Type B pancreatic cell (in vitro differentiated cells): ENCODE measurements around the gene BRD3OS. TPM values are rescaled to one million over a fixed set of nuclear protein-coding genes. Genes with fewer than 3 reads are reported as not detected.

Source experiments
- DNase-seq: peaks from one replicate; pipeline ENCODE4 v3.0.0; 2021; ENCODE audit warnings: mixed read lengths; ENCODE audit not compliant: unreplicated experiment; ENCODE audit errors: extremely low spot score
- H3K27ac Mint-ChIP-seq: 2 replicates; pipeline ENCODE4 v1.8.0; 2021; ENCODE audit warnings: mild to moderate bottlenecking, mixed read lengths
- H3K27me3 Mint-ChIP-seq: 2 replicates; pipeline ENCODE4 v1.8.0; 2021; ENCODE audit warnings: mixed read lengths
- H3K36me3 Mint-ChIP-seq: 2 replicates; pipeline ENCODE4 v1.8.0; 2021; ENCODE audit warnings: mixed read lengths
- H3K4me1 Mint-ChIP-seq: one replicate; pipeline ENCODE4 v1.8.0; 2021; ENCODE audit warnings: mixed read lengths; ENCODE audit not compliant: unreplicated experiment
- H3K4me3 Mint-ChIP-seq: 2 replicates; pipeline ENCODE4 v1.8.0; 2021; ENCODE audit warnings: mild to moderate bottlenecking, mixed read lengths
- H3K9me3 Mint-ChIP-seq: 2 replicates; pipeline ENCODE4 v1.8.0; 2021; ENCODE audit warnings: mixed read lengths
- long read RNA-seq: library from polyadenylated mRNA; unstranded; transcript quantifications from one replicate; pipeline ENCODE4 v2.0.0, GENCODE V29; 2020
- total RNA-seq: library from RNA; stranded (reverse); gene quantifications from 2 replicates; pipeline ENCODE4 v1.2.1, GENCODE V29; 2021; ENCODE audit warnings: low replicate concordance
- TF ChIP-seq, protein P1 (sequence below): fragments of 200-600 bp; sonication (generic); conservative IDR thresholded peaks from 2 replicates; pipeline ENCODE4 v1.5.0; 2021; ENCODE audit warnings: antibody characterized with exemption, mild to moderate bottlenecking

The BRD3OS gene, protein sequence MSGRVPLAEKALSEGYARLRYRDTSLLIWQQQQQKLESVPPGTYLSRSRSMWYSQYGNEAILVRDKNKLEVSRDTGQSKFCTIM
- 17.0 and 24.0 TPM in 2 replicates for total RNA-seq
- long read RNA-seq, full-length matches to known transcripts: 25 of 50 reads
- long read RNA-seq, partial matches to known transcripts: 9 of 50 reads
- long read RNA-seq, other reads (novel, unspliced or antisense): 16 of 50 reads

DNA sequence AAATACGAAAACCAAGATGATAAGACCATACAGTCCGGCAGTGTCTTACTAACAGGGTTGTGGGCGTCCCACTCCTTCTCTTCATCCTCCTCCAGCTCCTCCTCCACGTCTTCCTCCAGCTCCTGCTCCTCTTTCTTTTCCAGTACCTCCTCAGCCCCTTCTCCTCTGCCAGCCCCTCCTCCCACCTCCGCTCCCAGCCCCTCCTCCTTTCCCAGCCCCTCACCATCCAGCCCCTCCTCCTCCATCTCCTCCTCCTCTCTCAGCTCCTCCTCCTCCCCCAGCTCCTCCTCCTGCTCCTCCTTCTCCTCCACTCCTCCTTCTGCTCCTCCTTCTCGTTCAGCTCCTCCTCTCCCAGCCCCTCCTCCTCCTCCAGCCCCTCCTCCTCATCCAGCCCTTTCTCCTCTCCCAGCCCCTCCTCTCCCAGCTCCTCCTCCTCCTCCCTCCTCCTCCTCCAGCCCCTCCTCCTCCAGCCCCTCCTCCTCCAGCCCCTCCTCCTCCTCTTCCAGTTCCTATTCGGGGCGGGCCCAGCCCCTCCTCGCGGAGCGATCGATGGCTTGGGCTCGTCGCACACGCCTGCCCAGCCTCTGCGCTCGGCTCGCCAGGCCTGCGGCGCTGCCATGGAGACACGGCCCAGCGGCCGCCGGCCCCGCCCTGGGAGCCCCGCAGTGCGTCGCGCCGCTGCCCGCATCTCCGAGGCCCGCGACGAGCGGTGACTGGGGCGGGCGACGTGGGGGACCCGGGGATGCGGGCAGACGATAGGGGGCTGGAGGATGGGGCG lies at the start of gene BRD3OS:
Gene BRD3OS, plus strand, starts transcription at position 654 of the 778 bp plus-strand sequence. CDS start 1,267 bp downstream, outside the sequence.
- peak; percentile 94 for DNase-seq
- TF ChIP-seq, protein P1, sequence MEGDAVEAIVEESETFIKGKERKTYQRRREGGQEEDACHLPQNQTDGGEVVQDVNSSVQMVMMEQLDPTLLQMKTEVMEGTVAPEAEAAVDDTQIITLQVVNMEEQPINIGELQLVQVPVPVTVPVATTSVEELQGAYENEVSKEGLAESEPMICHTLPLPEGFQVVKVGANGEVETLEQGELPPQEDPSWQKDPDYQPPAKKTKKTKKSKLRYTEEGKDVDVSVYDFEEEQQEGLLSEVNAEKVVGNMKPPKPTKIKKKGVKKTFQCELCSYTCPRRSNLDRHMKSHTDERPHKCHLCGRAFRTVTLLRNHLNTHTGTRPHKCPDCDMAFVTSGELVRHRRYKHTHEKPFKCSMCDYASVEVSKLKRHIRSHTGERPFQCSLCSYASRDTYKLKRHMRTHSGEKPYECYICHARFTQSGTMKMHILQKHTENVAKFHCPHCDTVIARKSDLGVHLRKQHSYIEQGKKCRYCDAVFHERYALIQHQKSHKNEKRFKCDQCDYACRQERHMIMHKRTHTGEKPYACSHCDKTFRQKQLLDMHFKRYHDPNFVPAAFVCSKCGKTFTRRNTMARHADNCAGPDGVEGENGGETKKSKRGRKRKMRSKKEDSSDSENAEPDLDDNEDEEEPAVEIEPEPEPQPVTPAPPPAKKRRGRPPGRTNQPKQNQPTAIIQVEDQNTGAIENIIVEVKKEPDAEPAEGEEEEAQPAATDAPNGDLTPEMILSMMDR: no peak
- Mint-ChIP-seq H3K4me1 (no peaks in the 10 kb centered on the region), H3K9me3 (no peaks in the 10 kb centered on the region), H3K27me3 (no peaks in the 10 kb centered on the region), H3K27ac (no peak within 1 kb of the TSS), H3K4me3 (peak within 1 kb of the TSS; percentile 82), H3K36me3 (no peaks in the 10 kb centered on the region)

DNA sequence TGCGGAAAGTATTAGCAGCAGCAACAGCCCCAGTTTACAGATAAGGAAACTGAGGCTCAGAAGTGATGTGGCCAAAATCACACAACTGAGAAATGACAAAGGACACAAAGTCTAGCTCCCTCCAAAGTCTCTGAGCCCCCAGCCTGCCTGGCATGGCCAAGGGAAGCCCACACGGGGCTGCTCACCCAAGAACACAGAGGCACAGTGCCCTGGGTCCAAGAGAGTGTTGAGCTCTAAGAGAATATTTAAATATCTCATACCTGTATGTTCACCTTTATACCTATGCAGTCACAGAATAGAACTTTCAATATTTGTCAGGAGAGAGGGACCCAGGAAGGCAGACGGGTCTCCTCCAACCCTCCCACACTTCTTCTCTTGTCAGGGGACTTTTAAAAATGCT lies 49.8 kb upstream of the BRD3OS start:
- no peaks in the 10 kb centered on the region for H3K27me3 Mint-ChIP-seq
- H3K27ac Mint-ChIP-seq: no peak overlapping the region
- no peak overlapping the region for H3K4me3 Mint-ChIP-seq
- H3K4me1 Mint-ChIP-seq: peaks cover 43% of the 10 kb centered on the region
- TF ChIP-seq, protein P1: no peak
- no peaks in the 10 kb centered on the region for H3K9me3 Mint-ChIP-seq
- no peaks in the 10 kb centered on the region for H3K36me3 Mint-ChIP-seq
- DNase-seq: no peak

DNA sequence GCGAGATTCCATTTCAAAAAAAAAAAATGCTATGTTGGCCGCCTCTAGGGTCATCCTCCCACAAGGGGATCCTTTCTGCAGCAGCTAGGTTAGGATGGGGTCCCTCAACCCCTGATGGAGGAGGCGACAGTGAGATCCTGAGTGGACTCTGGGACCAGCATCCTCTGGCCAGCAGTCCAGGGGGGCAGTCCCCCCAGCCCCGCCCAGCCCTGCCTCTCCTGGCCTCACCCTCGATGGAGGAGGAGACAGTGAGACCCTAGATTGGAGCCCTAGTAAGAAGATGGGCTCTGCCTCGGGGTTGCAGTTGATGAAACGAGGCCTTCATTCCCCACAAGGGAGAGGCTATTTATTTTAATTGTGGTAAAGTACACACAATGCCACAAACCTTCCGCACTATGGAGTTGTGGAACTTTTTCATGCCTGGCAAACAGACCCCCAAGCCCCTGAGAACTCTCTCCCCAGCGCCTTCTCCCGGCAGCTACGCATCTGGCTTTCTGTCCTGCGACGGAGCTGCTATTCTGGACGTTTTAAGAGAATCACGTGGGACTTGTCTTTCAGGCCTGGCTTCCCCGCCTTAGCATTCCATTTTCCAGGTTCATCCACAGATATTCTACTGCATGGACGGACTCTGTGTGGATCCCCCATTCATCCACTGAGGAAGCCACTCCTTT lies 49.0 kb upstream of the BRD3OS start:
- TF ChIP-seq, protein P1: no peak
- DNase-seq: no peak
- no peak overlapping the region for H3K27ac Mint-ChIP-seq
- H3K4me3 Mint-ChIP-seq: no peak overlapping the region
- peaks cover 47% of the 10 kb centered on the region for H3K4me1 Mint-ChIP-seq
- H3K9me3 Mint-ChIP-seq: no peaks in the 10 kb centered on the region
- H3K27me3 Mint-ChIP-seq: no peaks in the 10 kb centered on the region
- no peaks in the 10 kb centered on the region for H3K36me3 Mint-ChIP-seq

DNA sequence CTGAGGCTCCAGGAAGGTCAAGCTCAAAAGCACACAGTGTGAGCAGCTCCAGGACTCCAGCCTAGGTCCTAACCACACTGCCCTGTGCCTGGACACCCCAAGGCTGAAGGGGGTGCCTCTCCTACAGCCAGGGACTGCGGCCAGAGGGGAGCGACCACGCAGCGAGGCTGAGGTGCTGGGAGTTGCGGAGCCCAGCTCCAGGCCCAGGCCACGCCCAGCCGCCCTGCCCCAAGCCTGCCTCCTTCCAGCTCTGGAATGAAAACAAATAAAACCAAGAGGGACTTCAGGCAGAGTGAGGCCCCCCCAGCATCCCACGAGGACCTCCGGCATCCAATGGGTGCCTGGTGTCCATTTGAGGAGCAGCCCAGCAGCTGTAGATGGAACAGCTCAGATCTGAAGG lies 48.4 kb upstream of the BRD3OS start:
- H3K4me3 Mint-ChIP-seq: no peak overlapping the region
- no peaks in the 10 kb centered on the region for H3K36me3 Mint-ChIP-seq
- H3K4me1 Mint-ChIP-seq: peaks cover 50% of the 10 kb centered on the region
- no peaks in the 10 kb centered on the region for H3K9me3 Mint-ChIP-seq
- TF ChIP-seq, protein P1: no peak
- H3K27ac Mint-ChIP-seq: no peak overlapping the region
- no peaks in the 10 kb centered on the region for H3K27me3 Mint-ChIP-seq
- no peak for DNase-seq

DNA sequence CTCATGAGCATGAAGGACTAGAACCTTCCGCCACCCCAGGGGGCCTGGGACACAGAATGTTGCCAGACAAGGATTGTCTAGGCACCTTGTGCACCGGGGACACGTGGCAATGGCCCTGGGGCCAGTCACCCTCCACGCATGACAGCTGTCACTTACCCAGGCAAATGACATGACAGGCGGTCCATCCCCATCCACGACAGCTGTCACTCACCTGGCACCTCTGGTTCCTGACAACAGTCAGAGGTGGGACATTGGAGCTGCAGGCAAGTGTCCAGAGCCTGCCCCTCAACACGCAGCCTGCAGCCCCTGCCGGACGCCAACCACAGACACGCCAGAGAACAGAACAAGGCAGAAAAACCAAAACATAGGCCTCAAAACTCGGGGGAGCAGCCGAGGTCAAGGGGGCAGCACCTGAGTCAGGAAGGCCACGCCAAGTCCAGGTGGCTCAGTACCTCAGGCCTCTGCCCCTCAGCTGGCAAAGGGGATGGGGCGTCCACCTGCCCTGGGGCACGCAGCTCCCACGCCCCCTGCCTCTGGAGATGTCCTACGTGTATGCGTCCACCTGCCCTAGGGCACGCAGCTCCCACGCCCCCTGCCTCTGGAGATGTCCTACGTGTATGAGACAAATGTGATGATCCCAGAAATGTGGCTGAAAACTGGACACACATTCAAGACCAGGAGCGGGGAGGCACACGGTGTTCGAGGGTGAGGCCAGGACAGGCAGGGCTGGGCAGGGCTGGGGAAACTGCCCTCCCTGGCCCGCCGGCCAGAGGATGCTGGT lies 47.7 kb upstream of the BRD3OS start:
- Mint-ChIP-seq H3K27me3 (no peaks in the 10 kb centered on the region), H3K36me3 (no peaks in the 10 kb centered on the region), H3K4me3 (no peak overlapping the region), H3K27ac (no peak overlapping the region), H3K9me3 (no peaks in the 10 kb centered on the region), H3K4me1 (peaks cover 44% of the 10 kb centered on the region)
- TF ChIP-seq, protein P1: no peak
- no peak for DNase-seq
